MM.1S (cell line): ENCODE results near the gene ZNF787.

Experiments used
- CTCF ChIP-seq: fragments of 300-600 bp; sonication (generic); IDR thresholded peaks from 2 replicates; pipeline ENCODE4 v1.5.1; 2016; ENCODE audit warnings: antibody characterized with exemption, low read length, mixed read lengths
- EZH2 ChIP-seq: fragments of 300-600 bp; sonication (generic); optimal IDR thresholded peaks from 2 replicates; pipeline ENCODE3; 2017; ENCODE audit warnings: low read depth, mild to moderate bottlenecking, antibody characterized with exemption, low read length, mixed read lengths
- EZH2phosphoT487 ChIP-seq: fragments of 300-600 bp; sonication (generic); IDR thresholded peaks from 2 replicates; pipeline ENCODE4 v1.6.1; 2018; ENCODE audit warnings: antibody characterized with exemption, low read length

GRCh38 chr19:56159009-56159559 is 38.0 kb upstream of the ZNF787 start:
- no peak for TF ChIP-seq CTCF
- no peak for TF ChIP-seq EZH2phosphoT487
- TF ChIP-seq EZH2, result no peak
